ENCODE measurements around the gene CYP2R1. TPM values are rescaled to one million over a fixed set of nuclear protein-coding genes. Genes with fewer than 3 reads are reported as not detected.

Gene CYP2R1

DNA sequence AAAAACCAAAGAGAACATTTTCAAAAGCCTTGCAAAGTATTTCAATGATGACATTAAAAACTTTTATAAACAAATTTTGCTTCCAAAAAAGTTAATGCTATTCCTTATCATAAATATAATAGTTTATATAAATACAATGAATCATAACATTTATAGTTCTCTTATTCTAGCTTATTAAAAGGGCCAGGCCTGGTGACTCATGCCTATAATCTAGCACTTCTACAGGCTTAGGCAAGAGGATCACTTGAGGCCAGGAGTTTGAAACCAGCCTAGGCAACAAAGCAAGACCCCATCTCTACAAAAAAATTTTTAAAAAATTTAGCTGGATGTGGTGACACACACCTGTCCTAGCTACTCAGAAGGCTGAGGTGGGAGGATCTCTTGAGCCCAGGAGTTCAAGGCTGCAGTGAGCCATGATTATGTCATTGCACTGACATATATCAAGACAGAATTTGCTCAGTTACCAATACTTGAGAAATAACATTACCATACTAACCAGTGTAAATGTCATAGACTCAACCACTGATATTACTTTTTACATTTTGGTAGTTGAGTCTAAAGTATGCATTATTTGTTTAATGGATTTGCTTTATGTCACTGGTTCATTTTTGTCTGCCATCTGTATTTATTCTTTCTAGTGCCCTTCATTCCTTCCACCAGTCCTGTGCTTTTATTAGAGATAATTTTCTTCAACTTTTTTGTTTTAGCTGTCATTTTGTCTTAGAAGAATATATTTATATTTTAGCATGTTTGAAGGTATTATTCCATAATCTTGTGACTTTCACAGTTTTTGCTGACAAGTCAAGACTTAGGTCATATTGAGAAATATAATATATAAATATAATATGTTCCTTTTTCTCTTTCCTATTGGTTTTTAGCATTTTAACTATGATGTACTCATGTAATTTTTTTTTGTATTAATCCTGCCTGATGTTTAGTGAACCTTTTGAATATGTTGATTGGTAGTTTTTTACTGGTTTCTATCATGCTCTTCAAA, 56.2 kb downstream of the CYP2R1 start:
- Histone ChIP-seq H3K27me3 (ENCODE audit: insufficient read depth, low read length, poor library complexity) (no peaks in the 10 kb centered on the region), H3K79me1 (ENCODE audit: low read length) (no peaks in the 10 kb centered on the region), H3K56ac (ENCODE audit: low read length) (no peak overlapping the region), H4K5ac (ENCODE audit: low read length) (no peak overlapping the region), H4K8ac (ENCODE audit: low read depth, low read length) (no peak overlapping the region), H3K18ac (ENCODE audit: low read length) (no peak overlapping the region), H3K27ac (ENCODE audit: low read depth, low read length) (no peak overlapping the region), H3K4me2 (ENCODE audit: low read length) (no peak overlapping the region), H3K4me3 (ENCODE audit: low read length) (no peak overlapping the region), H3K36me3 (ENCODE audit: control insufficient read depth, insufficient read depth, low read length) (no peaks in the 10 kb centered on the region), H3K4ac (ENCODE audit: low read depth, low read length) (no peak overlapping the region), H2AK5ac (ENCODE audit: low read length) (no peak overlapping the region), H3K9ac (ENCODE audit: low read length) (no peak overlapping the region), H3K79me2 (ENCODE audit: control insufficient read depth, insufficient read depth, low read length) (no peaks in the 10 kb centered on the region), H2BK5ac (ENCODE audit: low read length) (no peak overlapping the region), H2BK120ac (ENCODE audit: low read depth, low read length) (no peak overlapping the region), H2BK15ac (replicated peaks; ENCODE audit: low read depth) (no peak overlapping the region), H3K4me1 (ENCODE audit: control insufficient read depth, low read depth, low read length) (no peaks in the 10 kb centered on the region), H3K23ac (ENCODE audit: low read length) (no peak overlapping the region)
- DNase-seq, result no peak

Small RNAs within 50 kb of the gene (small RNA-seq; reads per million reads assigned to genes)
- not detected for gene CALCP (ENCODE audit: insufficient read depth)
